HUES6 (cell line): ENCODE data around the gene PTPN20.
"Not testable (repeated sequence)": the region's sequence is repeated elsewhere in the genome, so short reads cannot be mapped to it uniquely, and the experiment has no call there.

Experiments
- H3K27ac ChIP-seq: 2 replicates; pipeline ENCODE4 v1.7.0; 2013; ENCODE audit warnings: low read depth, mild to moderate bottlenecking, low read length, inconsistent platforms
- H3K27me3 ChIP-seq: 2 replicates; pipeline ENCODE4 v1.6.1; 2013; ENCODE audit warnings: low read length; ENCODE audit not compliant: control insufficient read depth, insufficient read depth
- H3K36me3 ChIP-seq: 2 replicates; pipeline ENCODE4 v1.6.1; 2013; ENCODE audit warnings: low read length; ENCODE audit not compliant: control insufficient read depth, insufficient read depth
- H3K4me1 ChIP-seq: 2 replicates; pipeline ENCODE4 v1.6.1; 2013; ENCODE audit warnings: low read length; ENCODE audit not compliant: control insufficient read depth, insufficient read depth
- H3K4me3 ChIP-seq: 2 replicates; pipeline ENCODE4 v1.5.1; 2013; ENCODE audit warnings: low read depth, low read length
- H3K9ac ChIP-seq: one replicate; pipeline ENCODE4 v1.6.1; 2013; ENCODE audit warnings: mild to moderate bottlenecking, low read length
- H3K9me3 ChIP-seq: 2 replicates; pipeline ENCODE4 v1.6.1; 2013; ENCODE audit warnings: low read depth, low read length; ENCODE audit not compliant: control insufficient read depth, insufficient read depth

The PTPN20 gene

GRCh38 chr10:46967013-46967412, 55.8 kb downstream of the PTPN20 start:
- not testable (repeated sequence) for H3K9ac ChIP-seq, H3K27me3 ChIP-seq, H3K36me3 ChIP-seq, H3K4me1 ChIP-seq, H3K27ac ChIP-seq, H3K4me3 ChIP-seq, H3K9me3 ChIP-seq

GRCh38 chr10:46980223-46980622, 69.0 kb downstream of the PTPN20 start:
- not testable (repeated sequence) for H3K4me3 ChIP-seq, H3K4me1 ChIP-seq, H3K27me3 ChIP-seq, H3K9me3 ChIP-seq, H3K9ac ChIP-seq, H3K27ac ChIP-seq, H3K36me3 ChIP-seq

GRCh38 chr10:46987233-46987924, 76.2 kb downstream of the PTPN20 start:
- H3K27ac ChIP-seq, H3K9me3 ChIP-seq, H3K4me3 ChIP-seq, H3K36me3 ChIP-seq, H3K27me3 ChIP-seq, H3K9ac ChIP-seq, H3K4me1 ChIP-seq: not testable (repeated sequence)

- Histone ChIP-seq H3K4me3 (no peak overlapping the region), H3K36me3 (no peaks in the 10 kb centered on the region), H3K9ac (no peak overlapping the region), H3K9me3 (no peaks in the 10 kb centered on the region), H3K27me3 (no peaks in the 10 kb centered on the region), H3K27ac (no peak overlapping the region), H3K4me1 (peaks cover 8% of the 10 kb centered on the region; the same call in 1 of the 2 replicates)
Observed at GRCh38 chr10:46992803-46993561, 81.8 kb downstream of the PTPN20 start.

GRCh38 chr10:46995234-46995633, 84.0 kb downstream of the PTPN20 start:
- H3K36me3 ChIP-seq: no peaks in the 10 kb centered on the region
- no peak overlapping the region for H3K4me3 ChIP-seq
- no peaks in the 10 kb centered on the region for H3K9me3 ChIP-seq
- H3K4me1 ChIP-seq: peaks cover 8% of the 10 kb centered on the region; the same call in 1 of the 2 replicates
- H3K27me3 ChIP-seq: no peaks in the 10 kb centered on the region
- no peak overlapping the region for H3K9ac ChIP-seq
- no peak overlapping the region for H3K27ac ChIP-seq

- Histone ChIP-seq H3K27ac (no peak overlapping the region), H3K9ac (no peak overlapping the region), H3K27me3 (no peaks in the 10 kb centered on the region), H3K4me1 (peaks cover 6% of the 10 kb centered on the region; the same call in 1 of the 2 replicates), H3K36me3 (no peaks in the 10 kb centered on the region), H3K9me3 (no peaks in the 10 kb centered on the region), H3K4me3 (no peak overlapping the region)
Observed at GRCh38 chr10:46998192-46998591, 87.0 kb downstream of the PTPN20 start.

- no peaks in the 10 kb centered on the region for H3K9me3 ChIP-seq
- no peaks in the 10 kb centered on the region for H3K36me3 ChIP-seq
Observed at GRCh38 chr10:46998595-46998994, 87.4 kb downstream of the PTPN20 start.

GRCh38 chr10:46999217-46999616, 88.0 kb downstream of the PTPN20 start:
- Histone ChIP-seq H3K9ac (no peak overlapping the region), H3K4me3 (no peak overlapping the region), H3K27ac (no peak overlapping the region), H3K36me3 (no peaks in the 10 kb centered on the region), H3K4me1 (peaks cover 5% of the 10 kb centered on the region; the same call in 1 of the 2 replicates), H3K9me3 (no peaks in the 10 kb centered on the region), H3K27me3 (no peaks in the 10 kb centered on the region)

More at GRCh38 chr10:46998595-46998994, 87.4 kb downstream of the PTPN20 start:
- H3K9ac ChIP-seq: no peak overlapping the region
- peaks cover 5% of the 10 kb centered on the region; the same call in 1 of the 2 replicates for H3K4me1 ChIP-seq
- H3K27me3 ChIP-seq: no peaks in the 10 kb centered on the region
- no peak overlapping the region for H3K27ac ChIP-seq
- no peak overlapping the region for H3K4me3 ChIP-seq

- no peak overlapping the region for H3K27ac ChIP-seq
Observed at GRCh38 chr10:47008769-47009168, 97.5 kb downstream of the PTPN20 start.

GRCh38 chr10:47009215-47009838, 98.1 kb downstream of the PTPN20 start:
- Histone ChIP-seq H3K36me3 (no peaks in the 10 kb centered on the region), H3K9ac (no peak overlapping the region), H3K27me3 (no peaks in the 10 kb centered on the region), H3K4me1 (no peaks in the 10 kb centered on the region), H3K27ac (no peak overlapping the region), H3K4me3 (no peak overlapping the region), H3K9me3 (no peaks in the 10 kb centered on the region)

More at GRCh38 chr10:47008769-47009168, 97.5 kb downstream of the PTPN20 start:
- Histone ChIP-seq H3K36me3 (no peaks in the 10 kb centered on the region), H3K9ac (no peak overlapping the region), H3K4me1 (no peaks in the 10 kb centered on the region), H3K4me3 (no peak overlapping the region), H3K27me3 (no peaks in the 10 kb centered on the region), H3K9me3 (no peaks in the 10 kb centered on the region)

GRCh38 chr10:47010036-47010435, 98.8 kb downstream of the PTPN20 start:
- Histone ChIP-seq H3K9ac (no peak overlapping the region), H3K4me3 (no peak overlapping the region), H3K36me3 (no peaks in the 10 kb centered on the region), H3K4me1 (no peaks in the 10 kb centered on the region), H3K27me3 (no peaks in the 10 kb centered on the region), H3K9me3 (no peaks in the 10 kb centered on the region), H3K27ac (no peak overlapping the region)
